PC-9 (cell line): ENCODE data around the gene SNAPC4.

Experiments
- EZH2 ChIP-seq: fragments of 200-600 bp; sonication (generic); IDR thresholded peaks from 2 replicates; pipeline ENCODE4 v1.8.0; 2017; ENCODE audit warnings: antibody characterized with exemption, low read depth
- TF ChIP-seq, protein P1 (sequence below): fragments of 200-600 bp; sonication (generic); conservative IDR thresholded peaks from 2 replicates; pipeline ENCODE4 v1.6.1; 2017; ENCODE audit warnings: mixed run types, antibody characterized with exemption, mild to moderate bottlenecking, moderate library complexity

- TF ChIP-seq, protein P1, sequence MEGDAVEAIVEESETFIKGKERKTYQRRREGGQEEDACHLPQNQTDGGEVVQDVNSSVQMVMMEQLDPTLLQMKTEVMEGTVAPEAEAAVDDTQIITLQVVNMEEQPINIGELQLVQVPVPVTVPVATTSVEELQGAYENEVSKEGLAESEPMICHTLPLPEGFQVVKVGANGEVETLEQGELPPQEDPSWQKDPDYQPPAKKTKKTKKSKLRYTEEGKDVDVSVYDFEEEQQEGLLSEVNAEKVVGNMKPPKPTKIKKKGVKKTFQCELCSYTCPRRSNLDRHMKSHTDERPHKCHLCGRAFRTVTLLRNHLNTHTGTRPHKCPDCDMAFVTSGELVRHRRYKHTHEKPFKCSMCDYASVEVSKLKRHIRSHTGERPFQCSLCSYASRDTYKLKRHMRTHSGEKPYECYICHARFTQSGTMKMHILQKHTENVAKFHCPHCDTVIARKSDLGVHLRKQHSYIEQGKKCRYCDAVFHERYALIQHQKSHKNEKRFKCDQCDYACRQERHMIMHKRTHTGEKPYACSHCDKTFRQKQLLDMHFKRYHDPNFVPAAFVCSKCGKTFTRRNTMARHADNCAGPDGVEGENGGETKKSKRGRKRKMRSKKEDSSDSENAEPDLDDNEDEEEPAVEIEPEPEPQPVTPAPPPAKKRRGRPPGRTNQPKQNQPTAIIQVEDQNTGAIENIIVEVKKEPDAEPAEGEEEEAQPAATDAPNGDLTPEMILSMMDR: no peak
- TF ChIP-seq EZH2: no peak
These were observed 46.9 kb downstream of the SNAPC4 start for GRCh38 chr9:136353088-136353487.
